Measurements from ENCODE around the gene KAT2B. TPM values are rescaled to one million over a fixed set of nuclear protein-coding genes. Genes with fewer than 3 reads are reported as not detected.

Gene KAT2B
- 3.6 and 3.7 TPM in 2 replicates for total RNA-seq

DNA sequence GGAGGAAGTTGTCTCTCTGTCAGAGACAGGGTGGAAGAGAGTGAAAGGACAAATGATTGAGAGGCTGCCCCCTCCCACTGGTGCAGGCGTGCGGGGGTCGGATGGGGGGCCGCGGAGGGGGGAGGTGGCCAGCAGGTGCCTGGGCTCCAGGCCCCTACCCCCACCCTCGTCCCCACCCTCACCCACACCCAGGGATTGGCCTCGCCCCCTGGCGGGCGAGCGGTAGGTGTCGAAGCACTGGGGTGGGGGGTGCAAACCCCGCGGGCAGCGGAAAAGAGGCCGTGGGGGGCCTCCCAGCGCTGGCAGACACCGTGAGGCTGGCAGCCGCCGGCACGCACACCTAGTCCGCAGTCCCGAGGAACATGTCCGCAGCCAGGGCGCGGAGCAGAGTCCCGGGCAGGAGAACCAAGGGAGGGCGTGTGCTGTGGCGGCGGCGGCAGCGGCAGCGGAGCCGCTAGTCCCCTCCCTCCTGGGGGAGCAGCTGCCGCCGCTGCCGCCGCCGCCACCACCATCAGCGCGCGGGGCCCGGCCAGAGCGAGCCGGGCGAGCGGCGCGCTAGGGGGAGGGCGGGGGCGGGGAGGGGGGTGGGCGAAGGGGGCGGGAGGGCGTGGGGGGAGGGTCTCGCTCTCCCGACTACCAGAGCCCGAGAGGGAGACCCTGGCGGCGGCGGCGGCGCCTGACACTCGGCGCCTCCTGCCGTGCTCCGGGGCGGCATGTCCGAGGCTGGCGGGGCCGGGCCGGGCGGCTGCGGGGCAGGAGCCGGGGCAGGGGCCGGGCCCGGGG is at the start of gene KAT2B:
Gene KAT2B, plus strand, starts transcription at position 682 of the 783 bp plus-strand sequence. Its CDS starts 32 bp downstream, at position 714.

GRCh38 chr3:20012164-20012563 is 28.1 kb upstream of the KAT2B start, which contains the start of gene PP2D1:
Gene PP2D1 (minus strand): TSS chr3:20012264. CDS start chr3:20012072, 192 bp downstream.

DNA sequence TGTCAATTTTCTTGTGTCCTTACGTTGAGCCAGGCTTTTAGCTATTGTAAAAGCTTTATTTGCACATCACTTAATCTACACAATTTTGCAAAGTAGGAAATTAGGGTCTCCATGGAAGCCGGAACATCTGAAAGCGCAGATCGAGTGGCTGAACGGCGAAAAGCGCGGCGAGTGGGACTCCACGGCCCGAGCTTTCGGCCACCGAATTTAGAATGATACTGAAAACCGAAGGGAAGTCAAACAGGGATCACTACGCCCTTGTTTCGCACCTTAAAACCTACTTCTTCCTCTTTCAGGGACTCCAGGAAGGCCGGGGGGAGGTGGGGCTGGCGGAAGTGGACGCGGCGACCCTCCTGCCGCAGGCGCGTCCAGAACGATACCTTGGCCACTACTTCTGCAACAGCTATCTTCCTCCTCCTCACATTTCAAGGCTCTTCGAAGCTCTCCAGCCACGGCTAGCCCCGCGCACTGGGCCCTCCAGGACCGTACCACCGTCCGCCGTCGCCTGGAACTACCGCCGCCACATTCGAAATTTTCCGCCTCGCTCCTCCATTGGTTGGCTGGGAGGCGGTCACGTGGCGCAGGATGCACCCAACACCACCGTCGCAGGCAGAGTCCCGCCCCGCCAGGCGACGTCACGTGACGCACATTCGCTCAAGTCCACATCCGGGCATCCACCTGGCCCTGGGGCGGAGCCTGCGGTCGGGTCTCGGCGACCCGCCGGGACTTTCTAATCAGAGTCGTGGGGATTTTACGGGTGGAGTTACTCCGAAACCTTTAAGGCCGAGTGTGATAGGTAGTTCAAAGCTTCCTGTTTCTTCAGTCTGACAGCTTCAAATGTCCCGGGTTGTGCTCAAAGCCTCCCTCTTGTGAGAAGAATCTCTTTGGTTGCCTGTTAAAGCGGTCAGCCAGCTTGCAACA is 145.7 kb downstream of the KAT2B start, which contains the start of gene SGO1:
Gene SGO1, minus strand, starts transcription at position 528 of the 921 bp plus-strand sequence. CDS start 2,179 bp downstream, outside the sequence.

Other genes with a start within 250 kb of the KAT2B start
- gene EFHB, start 106.2 kb upstream of the KAT2B start, total RNA-seq: under 0.01 TPM in 1 of 2 replicates, not detected in the other
- gene RAB5A, start 93.3 kb upstream of the KAT2B start, total RNA-seq: 36.8 and 41.8 TPM in 2 replicates
- not detected in 2 replicates for gene PP2D1, start 28.2 kb upstream of the KAT2B start, total RNA-seq
- 9.5 and 11.8 TPM in 2 replicates for gene SGO1, start 145.8 kb downstream of the KAT2B start, total RNA-seq

All from bronchus fibroblast of lung (primary cell).